Measurements from ENCODE around the gene BAZ1A.

BAZ1A gene

DNA sequence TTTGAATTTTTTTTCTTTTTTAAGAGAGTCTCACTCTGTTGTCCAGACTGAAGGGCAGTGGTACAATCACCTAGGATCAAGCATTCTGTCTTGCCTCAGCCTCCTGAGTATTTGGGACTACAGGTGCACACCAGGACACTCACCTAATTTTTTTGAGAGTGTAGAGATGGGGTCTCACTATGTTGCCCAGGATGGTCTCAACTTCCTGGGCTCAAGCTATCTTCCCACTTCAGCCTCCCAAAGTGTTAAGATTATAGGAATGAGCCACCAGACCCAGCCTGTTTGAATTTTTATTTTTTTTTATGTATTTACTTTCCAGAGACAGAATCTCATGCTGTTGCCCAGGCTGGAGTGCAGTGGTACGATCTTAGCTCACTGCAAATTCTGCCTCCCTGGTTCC, 11.3 kb downstream of the BAZ1A start:
- TF ChIP-seq POLR2AphosphoS5 (IDR thresholded peaks at IDR 0.05; ENCODE audit: low read depth, low read length): no peak
- TF ChIP-seq, protein P1, sequence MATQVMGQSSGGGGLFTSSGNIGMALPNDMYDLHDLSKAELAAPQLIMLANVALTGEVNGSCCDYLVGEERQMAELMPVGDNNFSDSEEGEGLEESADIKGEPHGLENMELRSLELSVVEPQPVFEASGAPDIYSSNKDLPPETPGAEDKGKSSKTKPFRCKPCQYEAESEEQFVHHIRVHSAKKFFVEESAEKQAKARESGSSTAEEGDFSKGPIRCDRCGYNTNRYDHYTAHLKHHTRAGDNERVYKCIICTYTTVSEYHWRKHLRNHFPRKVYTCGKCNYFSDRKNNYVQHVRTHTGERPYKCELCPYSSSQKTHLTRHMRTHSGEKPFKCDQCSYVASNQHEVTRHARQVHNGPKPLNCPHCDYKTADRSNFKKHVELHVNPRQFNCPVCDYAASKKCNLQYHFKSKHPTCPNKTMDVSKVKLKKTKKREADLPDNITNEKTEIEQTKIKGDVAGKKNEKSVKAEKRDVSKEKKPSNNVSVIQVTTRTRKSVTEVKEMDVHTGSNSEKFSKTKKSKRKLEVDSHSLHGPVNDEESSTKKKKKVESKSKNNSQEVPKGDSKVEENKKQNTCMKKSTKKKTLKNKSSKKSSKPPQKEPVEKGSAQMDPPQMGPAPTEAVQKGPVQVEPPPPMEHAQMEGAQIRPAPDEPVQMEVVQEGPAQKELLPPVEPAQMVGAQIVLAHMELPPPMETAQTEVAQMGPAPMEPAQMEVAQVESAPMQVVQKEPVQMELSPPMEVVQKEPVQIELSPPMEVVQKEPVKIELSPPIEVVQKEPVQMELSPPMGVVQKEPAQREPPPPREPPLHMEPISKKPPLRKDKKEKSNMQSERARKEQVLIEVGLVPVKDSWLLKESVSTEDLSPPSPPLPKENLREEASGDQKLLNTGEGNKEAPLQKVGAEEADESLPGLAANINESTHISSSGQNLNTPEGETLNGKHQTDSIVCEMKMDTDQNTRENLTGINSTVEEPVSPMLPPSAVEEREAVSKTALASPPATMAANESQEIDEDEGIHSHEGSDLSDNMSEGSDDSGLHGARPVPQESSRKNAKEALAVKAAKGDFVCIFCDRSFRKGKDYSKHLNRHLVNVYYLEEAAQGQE (IDR thresholded peaks at IDR 0.05; ENCODE audit: insufficient read depth in 1 of 2, low read depth in 2 of 2, low read length in 2 of 2): no peak
- no peak for TF ChIP-seq SIN3A (IDR thresholded peaks at IDR 0.05; ENCODE audit: borderline replicate concordance, insufficient read depth, low read length)
- no peak for TF ChIP-seq TAF1 (IDR thresholded peaks at IDR 0.05; ENCODE audit: borderline replicate concordance, insufficient read depth, low read length)
- no peak for TF ChIP-seq FOXP2 (optimal IDR thresholded peaks at IDR 0.05; ENCODE audit: borderline replicate concordance, extremely low read depth, extremely low read length, insufficient read depth)

DNA sequence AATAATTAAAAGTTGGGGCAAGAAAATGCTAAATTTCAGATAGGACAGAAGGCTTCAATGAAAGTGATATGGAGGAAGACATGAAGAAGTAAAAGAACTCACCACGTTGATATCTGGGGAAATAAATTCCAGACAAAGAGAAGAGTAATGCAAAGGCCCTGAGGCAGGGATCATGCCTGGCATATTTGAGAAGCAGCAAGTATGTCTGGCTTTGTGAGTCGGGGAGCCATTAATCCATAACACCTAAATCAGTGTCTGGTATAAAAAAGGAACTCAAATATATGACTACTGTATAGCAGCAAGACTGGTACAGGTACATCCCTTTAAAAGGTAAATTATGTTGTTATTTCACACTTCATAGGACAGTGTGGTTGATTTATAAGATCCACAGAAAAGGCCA, 16.4 kb downstream of the BAZ1A start:
- no peak for TF ChIP-seq FOXP2 (optimal IDR thresholded peaks at IDR 0.05; ENCODE audit: borderline replicate concordance, extremely low read depth, extremely low read length, insufficient read depth)
- TF ChIP-seq TAF1 (IDR thresholded peaks at IDR 0.05; ENCODE audit: borderline replicate concordance, insufficient read depth, low read length): no peak
- no peak for TF ChIP-seq SIN3A (IDR thresholded peaks at IDR 0.05; ENCODE audit: borderline replicate concordance, insufficient read depth, low read length)
- TF ChIP-seq, protein P1 (IDR thresholded peaks at IDR 0.05; ENCODE audit: insufficient read depth in 1 of 2, low read depth in 2 of 2, low read length in 2 of 2): no peak
- TF ChIP-seq POLR2AphosphoS5 (IDR thresholded peaks at IDR 0.05; ENCODE audit: low read depth, low read length): no peak

DNA sequence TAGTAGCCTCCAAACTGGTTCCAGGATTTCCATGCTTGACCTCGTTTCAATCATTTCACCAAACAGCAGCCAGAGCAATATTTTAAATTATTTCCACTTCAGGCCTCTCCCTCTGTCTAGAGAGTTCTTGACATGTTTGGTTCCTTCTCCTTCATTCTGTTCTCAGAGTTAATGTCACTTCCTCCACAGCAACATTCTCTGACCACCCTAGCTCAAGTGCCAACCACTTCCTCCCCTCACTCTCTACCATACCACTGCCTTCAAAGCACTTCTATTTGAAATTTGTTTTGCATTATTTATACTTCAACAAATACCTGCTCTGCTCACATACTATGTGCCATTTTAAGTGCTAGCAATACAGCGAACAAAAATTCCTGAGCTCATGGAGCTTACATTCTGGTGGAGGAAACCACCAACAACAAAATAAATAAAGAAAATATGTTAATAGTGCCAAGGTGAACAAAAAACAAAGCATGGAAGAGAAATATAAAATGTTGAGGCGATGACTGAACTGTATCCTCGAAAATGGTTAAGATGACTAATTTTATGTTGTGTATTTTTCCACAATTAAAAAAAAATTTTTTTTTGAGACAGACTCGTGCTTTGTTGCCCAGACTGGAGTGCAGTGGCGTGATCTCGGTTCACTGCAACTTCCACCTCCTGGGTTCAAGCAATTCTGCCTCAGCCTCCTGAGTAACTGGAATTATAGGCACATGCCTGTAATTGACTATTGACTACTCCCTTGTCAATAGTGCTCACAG, 17.3 kb downstream of the BAZ1A start:
- no peak for TF ChIP-seq FOXP2 (optimal IDR thresholded peaks at IDR 0.05; ENCODE audit: borderline replicate concordance, extremely low read depth, extremely low read length, insufficient read depth)
- TF ChIP-seq SIN3A (IDR thresholded peaks at IDR 0.05; ENCODE audit: borderline replicate concordance, insufficient read depth, low read length): no peak
- TF ChIP-seq, protein P1 (IDR thresholded peaks at IDR 0.05; ENCODE audit: insufficient read depth in 1 of 2, low read depth in 2 of 2, low read length in 2 of 2): no peak
- TF ChIP-seq TAF1 (IDR thresholded peaks at IDR 0.05; ENCODE audit: borderline replicate concordance, insufficient read depth, low read length): no peak
- no peak for TF ChIP-seq POLR2AphosphoS5 (IDR thresholded peaks at IDR 0.05; ENCODE audit: low read depth, low read length)

DNA sequence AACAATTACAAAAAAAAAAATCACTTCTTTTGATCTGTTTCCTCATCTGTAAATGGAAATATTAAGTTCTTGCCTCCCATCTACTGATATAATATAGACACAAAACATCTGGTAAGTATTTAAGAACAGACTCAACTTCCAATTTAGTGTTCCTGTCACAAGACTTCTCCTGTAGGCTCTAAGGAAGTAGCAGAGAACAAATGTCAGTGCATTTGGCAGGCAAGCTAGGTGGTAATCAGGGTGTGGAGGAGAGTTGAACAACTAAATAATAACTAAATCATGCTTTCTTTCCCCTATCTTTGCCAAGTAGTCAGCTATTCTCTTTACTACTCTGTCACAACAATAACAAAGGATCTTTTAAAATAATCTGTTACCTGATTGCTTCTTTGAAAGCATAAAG, 22.1 kb downstream of the BAZ1A start:
- TF ChIP-seq FOXP2 (optimal IDR thresholded peaks at IDR 0.05; ENCODE audit: borderline replicate concordance, extremely low read depth, extremely low read length, insufficient read depth): no peak
- no peak for TF ChIP-seq TAF1 (IDR thresholded peaks at IDR 0.05; ENCODE audit: borderline replicate concordance, insufficient read depth, low read length)
- no peak for TF ChIP-seq POLR2AphosphoS5 (IDR thresholded peaks at IDR 0.05; ENCODE audit: low read depth, low read length)
- TF ChIP-seq SIN3A (IDR thresholded peaks at IDR 0.05; ENCODE audit: borderline replicate concordance, insufficient read depth, low read length): no peak
- TF ChIP-seq, protein P1 (IDR thresholded peaks at IDR 0.05; ENCODE audit: insufficient read depth in 1 of 2, low read depth in 2 of 2, low read length in 2 of 2): no peak
